Measurements from ENCODE around the gene TECPR1.

The TECPR1 gene

GRCh38 chr7:98242934-98243333 lies 9.1 kb downstream of the TECPR1 start:
- Histone ChIP-seq H3K9me3 (ENCODE audit: control insufficient read depth in 2 of 2, low read length in 2 of 2) (no peaks in the 10 kb centered on the region), H3K9ac (ENCODE audit: low read length in 2 of 2) (no peak overlapping the region), H3K27me3 (ENCODE audit: control insufficient read depth in 1 of 2, insufficient read depth in 2 of 2, low read length in 2 of 2) (no peaks in the 10 kb centered on the region), H3K4me3 (ENCODE audit: low read length in 2 of 2) (no peak overlapping the region), H3K36me3 (ENCODE audit: control insufficient read depth in 2 of 2, insufficient read depth in 2 of 2, low read length in 2 of 2) (peaks cover 11% of the 10 kb centered on the region in 2 donors), H3K4me1 (ENCODE audit: control insufficient read depth, insufficient read depth, low read length) (peaks cover under 1% of the 10 kb centered on the region), H3K27ac (ENCODE audit: low read length) (no peak overlapping the region)

- Histone ChIP-seq H3K27ac (ENCODE audit: low read length) (no peak overlapping the region), H3K36me3 (ENCODE audit: control insufficient read depth in 2 of 2, insufficient read depth in 2 of 2, low read length in 2 of 2) (peaks cover 11 to 12% of the 10 kb centered on the region in 2 donors), H3K4me3 (ENCODE audit: low read length in 2 of 2) (no peak overlapping the region), H3K9me3 (ENCODE audit: control insufficient read depth in 2 of 2, low read length in 2 of 2) (no peaks in the 10 kb centered on the region), H3K9ac (ENCODE audit: low read length in 2 of 2) (no peak overlapping the region), H3K4me1 (ENCODE audit: control insufficient read depth, insufficient read depth, low read length) (no peaks in the 10 kb centered on the region), H3K27me3 (ENCODE audit: control insufficient read depth in 1 of 2, insufficient read depth in 2 of 2, low read length in 2 of 2) (no peaks in the 10 kb centered on the region)
Observed at GRCh38 chr7:98242342-98242741, 9.7 kb downstream of the TECPR1 start.

GRCh38 chr7:98241674-98242241 lies 10.3 kb downstream of the TECPR1 start:
- Histone ChIP-seq H3K27ac (ENCODE audit: low read length) (no peak overlapping the region), H3K4me3 (ENCODE audit: low read length in 2 of 2) (no peak overlapping the region), H3K9ac (ENCODE audit: low read length in 2 of 2) (no peak overlapping the region), H3K36me3 (ENCODE audit: control insufficient read depth in 2 of 2, insufficient read depth in 2 of 2, low read length in 2 of 2) (peaks cover 11 to 12% of the 10 kb centered on the region in 2 donors), H3K27me3 (ENCODE audit: control insufficient read depth in 1 of 2, insufficient read depth in 2 of 2, low read length in 2 of 2) (no peaks in the 10 kb centered on the region), H3K9me3 (ENCODE audit: control insufficient read depth in 2 of 2, low read length in 2 of 2) (no peaks in the 10 kb centered on the region), H3K4me1 (ENCODE audit: control insufficient read depth, insufficient read depth, low read length) (no peaks in the 10 kb centered on the region)

- Histone ChIP-seq H3K27me3 (ENCODE audit: control insufficient read depth in 1 of 2, insufficient read depth in 2 of 2, low read length in 2 of 2) (no peaks in the 10 kb centered on the region), H3K4me1 (ENCODE audit: control insufficient read depth, insufficient read depth, low read length) (no peaks in the 10 kb centered on the region), H3K36me3 (ENCODE audit: control insufficient read depth in 2 of 2, insufficient read depth in 2 of 2, low read length in 2 of 2) (peaks cover 11 to 14% of the 10 kb centered on the region in 2 donors), H3K4me3 (ENCODE audit: low read length in 2 of 2) (no peak overlapping the region), H3K9ac (ENCODE audit: low read length in 2 of 2) (no peak overlapping the region), H3K9me3 (ENCODE audit: control insufficient read depth in 2 of 2, low read length in 2 of 2) (no peaks in the 10 kb centered on the region), H3K27ac (ENCODE audit: low read length) (no peak overlapping the region)
Observed at GRCh38 chr7:98240961-98241673, 10.9 kb downstream of the TECPR1 start.

- no peak overlapping the region for H3K27ac ChIP-seq (ENCODE audit: low read length)
- H3K4me3 ChIP-seq (ENCODE audit: low read length in 2 of 2): no peak overlapping the region
- no peaks in the 10 kb centered on the region for H3K4me1 ChIP-seq (ENCODE audit: control insufficient read depth, insufficient read depth, low read length)
- H3K9me3 ChIP-seq (ENCODE audit: control insufficient read depth in 2 of 2, low read length in 2 of 2): no peaks in the 10 kb centered on the region
- H3K9ac ChIP-seq (ENCODE audit: low read length in 2 of 2): no peak overlapping the region
- no peaks in the 10 kb centered on the region for H3K27me3 ChIP-seq (ENCODE audit: control insufficient read depth in 1 of 2, insufficient read depth in 2 of 2, low read length in 2 of 2)
- peaks cover 9% of the 10 kb centered on the region in 2 donors for H3K36me3 ChIP-seq (ENCODE audit: control insufficient read depth in 2 of 2, insufficient read depth in 2 of 2, low read length in 2 of 2)
Observed at GRCh38 chr7:98238976-98239375, 13.1 kb downstream of the TECPR1 start.

GRCh38 chr7:98238076-98238475 lies 14.0 kb downstream of the TECPR1 start:
- no peak overlapping the region for H3K27ac ChIP-seq (ENCODE audit: low read length)
- no peaks in the 10 kb centered on the region for H3K4me1 ChIP-seq (ENCODE audit: control insufficient read depth, insufficient read depth, low read length)
- no peaks in the 10 kb centered on the region for H3K27me3 ChIP-seq (ENCODE audit: control insufficient read depth in 1 of 2, insufficient read depth in 2 of 2, low read length in 2 of 2)
- H3K36me3 ChIP-seq (ENCODE audit: control insufficient read depth in 2 of 2, insufficient read depth in 2 of 2, low read length in 2 of 2): peaks cover 9% of the 10 kb centered on the region in 2 donors
- H3K9ac ChIP-seq (ENCODE audit: low read length in 2 of 2): no peak overlapping the region
- H3K4me3 ChIP-seq (ENCODE audit: low read length in 2 of 2): no peak overlapping the region
- H3K9me3 ChIP-seq (ENCODE audit: control insufficient read depth in 2 of 2, low read length in 2 of 2): no peaks in the 10 kb centered on the region

GRCh38 chr7:98236355-98237185 lies 15.5 kb downstream of the TECPR1 start:
- H3K27ac ChIP-seq (ENCODE audit: low read length): no peak overlapping the region
- no peaks in the 10 kb centered on the region for H3K4me1 ChIP-seq (ENCODE audit: control insufficient read depth, insufficient read depth, low read length)
- H3K9me3 ChIP-seq (ENCODE audit: control insufficient read depth in 2 of 2, low read length in 2 of 2): no peaks in the 10 kb centered on the region
- H3K4me3 ChIP-seq (ENCODE audit: low read length in 2 of 2): no peak overlapping the region
- H3K9ac ChIP-seq (ENCODE audit: low read length in 2 of 2): no peak overlapping the region
- peaks cover 9 to 11% of the 10 kb centered on the region in 2 donors for H3K36me3 ChIP-seq (ENCODE audit: control insufficient read depth in 2 of 2, insufficient read depth in 2 of 2, low read length in 2 of 2)
- H3K27me3 ChIP-seq (ENCODE audit: control insufficient read depth in 1 of 2, insufficient read depth in 2 of 2, low read length in 2 of 2): no peaks in the 10 kb centered on the region

GRCh38 chr7:98235901-98236300 lies 16.1 kb downstream of the TECPR1 start:
- H3K36me3 ChIP-seq (ENCODE audit: control insufficient read depth in 2 of 2, insufficient read depth in 2 of 2, low read length in 2 of 2): peaks cover 9 to 11% of the 10 kb centered on the region in 2 donors

GRCh38 chr7:98234429-98235147 lies 17.4 kb downstream of the TECPR1 start:
- Histone ChIP-seq H3K9me3 (ENCODE audit: control insufficient read depth in 2 of 2, low read length in 2 of 2) (no peaks in the 10 kb centered on the region), H3K4me3 (ENCODE audit: low read length in 2 of 2) (no peak overlapping the region), H3K9ac (ENCODE audit: low read length in 2 of 2) (no peak overlapping the region), H3K27ac (ENCODE audit: low read length) (no peak overlapping the region), H3K4me1 (ENCODE audit: control insufficient read depth, insufficient read depth, low read length) (no peaks in the 10 kb centered on the region), H3K36me3 (ENCODE audit: control insufficient read depth in 2 of 2, insufficient read depth in 2 of 2, low read length in 2 of 2) (peaks cover 6 to 15% of the 10 kb centered on the region in 2 donors), H3K27me3 (ENCODE audit: control insufficient read depth in 1 of 2, insufficient read depth in 2 of 2, low read length in 2 of 2) (no peaks in the 10 kb centered on the region)

More at GRCh38 chr7:98235901-98236300, 16.1 kb downstream of the TECPR1 start:
- H3K4me3 ChIP-seq (ENCODE audit: low read length in 2 of 2): no peak overlapping the region
- H3K27ac ChIP-seq (ENCODE audit: low read length): no peak overlapping the region
- H3K27me3 ChIP-seq (ENCODE audit: control insufficient read depth in 1 of 2, insufficient read depth in 2 of 2, low read length in 2 of 2): no peaks in the 10 kb centered on the region
- no peak overlapping the region for H3K9ac ChIP-seq (ENCODE audit: low read length in 2 of 2)
- H3K9me3 ChIP-seq (ENCODE audit: control insufficient read depth in 2 of 2, low read length in 2 of 2): no peaks in the 10 kb centered on the region
- no peaks in the 10 kb centered on the region for H3K4me1 ChIP-seq (ENCODE audit: control insufficient read depth, insufficient read depth, low read length)

- H3K9ac ChIP-seq (ENCODE audit: low read length in 2 of 2): no peak overlapping the region
- peaks cover 5 to 14% of the 10 kb centered on the region in 2 donors for H3K36me3 ChIP-seq (ENCODE audit: control insufficient read depth in 2 of 2, insufficient read depth in 2 of 2, low read length in 2 of 2)
- H3K4me3 ChIP-seq (ENCODE audit: low read length in 2 of 2): no peak overlapping the region
- no peaks in the 10 kb centered on the region for H3K9me3 ChIP-seq (ENCODE audit: control insufficient read depth in 2 of 2, low read length in 2 of 2)
- H3K27me3 ChIP-seq (ENCODE audit: control insufficient read depth in 1 of 2, insufficient read depth in 2 of 2, low read length in 2 of 2): no peaks in the 10 kb centered on the region
- no peak overlapping the region for H3K27ac ChIP-seq (ENCODE audit: low read length)
- H3K4me1 ChIP-seq (ENCODE audit: control insufficient read depth, insufficient read depth, low read length): no peaks in the 10 kb centered on the region
Observed at GRCh38 chr7:98233219-98234070, 18.6 kb downstream of the TECPR1 start.
